T-cell (primary cell): ENCODE measurements around the gene TBCE. TPM values are rescaled to one million over a fixed set of nuclear protein-coding genes. Genes with fewer than 3 reads are reported as not detected.

ENCODE experiments used
- ATAC-seq, 4 experiments: fragments of 200-7000 bp in 3 of 4; fragments of 150-1000 bp in 1 of 4; cut with Tn5 transposase; replicated peaks in 1 of 4; 1 replicate in 3 of 4; 2 replicates in 1 of 4; pipeline ENCODE4 v1.10.0; 2021; ENCODE audit warnings: moderate library complexity in 3 of 4, mild to moderate bottlenecking in 2 of 4, moderate number of reproducible peaks in 1 of 4
- CTCF ChIA-PET, 2 donors: fragments of 300-600 bp; sonication (Branson Sonifier 250); formaldehyde crosslinking; loops; one replicate each; lab custom pipeline; 2022; ENCODE audit warnings: antibody characterized with exemption in 2 of 2; lab: Charles Lee
- POLR2A ChIA-PET, 2 donors: fragments of 300-600 bp; sonication (Branson Sonifier 250); formaldehyde crosslinking; loops; one replicate each; lab custom pipeline; 2022; ENCODE audit warnings: antibody characterized with exemption in 2 of 2; lab: Charles Lee
- DNase-seq, 35 experiments: peaks; one replicate each; pipeline versions ENCODE4 v3.0.0 to v3.0.0-alpha.2; 2013 to 2023
- H3K27ac ChIP-seq: one replicate; pipeline ENCODE4 v1.5.1; 2013; ENCODE audit warnings: low read length
- H3K27me3 ChIP-seq, 2 experiments: replicated peaks in 1 of 2; 1 replicate in 1 of 2; 2 replicates in 1 of 2; pipeline versions ENCODE4 v1.6.1 to v1.7.0; 2013; ENCODE audit warnings: low read length in 1 of 2, mixed read lengths in 1 of 2; ENCODE audit not compliant: control insufficient read depth in 2 of 2, insufficient read depth in 2 of 2; ENCODE audit errors: extremely low read depth in 1 of 2
- H3K36me3 ChIP-seq, 2 donors: 1 replicate in 1 of 2; 2 replicates in 1 of 2; pipeline versions ENCODE4 v1.6.1 to v1.7.0; 2013; ENCODE audit warnings: low read length in 1 of 2; ENCODE audit not compliant: control insufficient read depth in 2 of 2, insufficient read depth in 1 of 2; ENCODE audit errors: extremely low read depth in 1 of 2
- H3K4me1 ChIP-seq, 2 experiments: 1 replicate in 1 of 2; 2 replicates in 1 of 2; pipeline versions ENCODE4 v1.6.1 to v1.7.0; 2013; ENCODE audit warnings: low read length in 2 of 2, mixed read lengths in 1 of 2; ENCODE audit not compliant: insufficient read depth in 2 of 2, control insufficient read depth in 1 of 2; ENCODE audit errors: extremely low read depth in 1 of 2
- H3K4me3 ChIP-seq, 2 donors: 1 replicate in 1 of 2; 2 replicates in 1 of 2; pipeline versions ENCODE4 v1.5.1 to v1.7.0; 2013; ENCODE audit warnings: mild to moderate bottlenecking in 2 of 2, low read length in 1 of 2, moderate library complexity in 1 of 2; ENCODE audit not compliant: control insufficient read depth in 1 of 2; ENCODE audit errors: extremely low read depth in 1 of 2
- H3K9me3 ChIP-seq: 2 replicates; pipeline ENCODE4 v1.7.0; 2013
- H3K27ac Mint-ChIP-seq, 2 donors: one replicate each; pipeline ENCODE4 v1.8.0; 2020 to 2021; ENCODE audit warnings: mild to moderate bottlenecking in 2 of 2, mixed read lengths in 2 of 2
- H3K27me3 Mint-ChIP-seq, 2 donors: one replicate each; pipeline ENCODE4 v1.8.0; 2021 to 2022; ENCODE audit warnings: mixed read lengths in 2 of 2
- H3K36me3 Mint-ChIP-seq: one replicate; pipeline ENCODE4 v1.8.0; 2021; ENCODE audit warnings: mixed read lengths
- H3K4me1 Mint-ChIP-seq, 3 donors: one replicate each; pipeline ENCODE4 v1.8.0; 2020 to 2022; ENCODE audit warnings: mixed read lengths in 3 of 3, mild to moderate bottlenecking in 1 of 3
- H3K4me3 Mint-ChIP-seq, 3 donors: one replicate each; pipeline ENCODE4 v1.8.0; 2020 to 2022; ENCODE audit warnings: mild to moderate bottlenecking in 3 of 3, mixed read lengths in 3 of 3, moderate library complexity in 3 of 3
- H3K9me3 Mint-ChIP-seq, 3 donors: one replicate each; pipeline ENCODE4 v1.8.0; 2020 to 2022; ENCODE audit warnings: mixed read lengths in 3 of 3
- WGBS: methylation state at CpG from one replicate; pipeline ENCODE4 v1.1.5; 2013; ENCODE audit warnings: missing lambda C conversion rate; ENCODE audit not compliant: insufficient coverage; 5-methylcytosine and 5-hydroxymethylcytosine counted together
- total RNA-seq, 35 experiments: library from RNA in 6 of 35; stranded (reverse) in 6 of 35; fragments of 120-200 nt in 1 of 35; gene quantifications; one replicate each; pipeline versions ENCODE4 v1.2.1 to v1.2.4 and lab custom pipeline; 2013 to 2026

Gene TBCE
- total RNA-seq, 5 donors from 2014 or later (not counting 1 experiment from before 2014, with no cell fraction given): 15.6 to 21.5 (median 18.6) TPM

- ATAC-seq (no peak), DNase-seq (no peak)
- H3K27ac ChIP-seq: no peak overlapping the region
- no peaks in the 10 kb centered on the region for H3K9me3 ChIP-seq
- WGBS: 86% methylated on average over 4 of the region's 13 CpGs
- peaks cover 19 to 34% (median 22%) of the 10 kb centered on the region in 3 donors for H3K4me1 Mint-ChIP-seq
- H3K36me3 ChIP-seq: peaks cover 0 to 8% of the 10 kb centered on the region in 2 donors
- no peak overlapping the region for H3K4me3 Mint-ChIP-seq
- peaks cover 12% of the 10 kb centered on the region for H3K36me3 Mint-ChIP-seq
- H3K27me3 Mint-ChIP-seq: no peaks in the 10 kb centered on the region
- peaks cover 0 to 20% of the 10 kb centered on the region in 2 experiments for H3K4me1 ChIP-seq
- H3K9me3 Mint-ChIP-seq: no peaks in the 10 kb centered on the region
- POLR2A ChIA-PET: no interaction called here
- CTCF ChIA-PET: interaction anchor here (0.6 to 1.0 kb wide), 2 partner anchors 10 to 328 kb away, joined by 4 to 5 read pairs; no protein-coding TSS in a partner anchor
- no peaks in the 10 kb centered on the region for H3K27me3 ChIP-seq
- no peak overlapping the region for H3K4me3 ChIP-seq
- H3K27ac Mint-ChIP-seq: no peak overlapping the region
Observed at GRCh38 chr1:235426680-235427079, 59.5 kb downstream of the TBCE start.

GRCh38 chr1:235427447-235427846, 60.2 kb downstream of the TBCE start:
- Mint-ChIP-seq H3K4me3 (no peak overlapping the region), H3K27me3 (no peaks in the 10 kb centered on the region), H3K4me1 (peaks cover 14 to 30% (median 19%) of the 10 kb centered on the region in 3 donors), H3K27ac (no peak overlapping the region), H3K36me3 (peaks cover 13% of the 10 kb centered on the region), H3K9me3 (no peaks in the 10 kb centered on the region)
- peaks cover 2 to 8% of the 10 kb centered on the region in 2 donors for H3K36me3 ChIP-seq
- ATAC-seq (no peak), DNase-seq (no peak)
- whole genome bisulfite sequencing: 93% methylated on average over 3 of the region's 4 CpGs
- ChIA-PET POLR2A (no interaction called here), CTCF (interaction anchor here (0.6 to 1.0 kb wide), 3 partner anchors 11 to 328 kb away, joined by 4 to 5 read pairs (median 5); no protein-coding TSS in a partner anchor)
- no peak overlapping the region for H3K4me3 ChIP-seq
- peaks cover 0 to 16% of the 10 kb centered on the region in 2 experiments for H3K4me1 ChIP-seq
- H3K27ac ChIP-seq: no peak overlapping the region
- no peaks in the 10 kb centered on the region for H3K9me3 ChIP-seq
- H3K27me3 ChIP-seq: no peaks in the 10 kb centered on the region

DNA sequence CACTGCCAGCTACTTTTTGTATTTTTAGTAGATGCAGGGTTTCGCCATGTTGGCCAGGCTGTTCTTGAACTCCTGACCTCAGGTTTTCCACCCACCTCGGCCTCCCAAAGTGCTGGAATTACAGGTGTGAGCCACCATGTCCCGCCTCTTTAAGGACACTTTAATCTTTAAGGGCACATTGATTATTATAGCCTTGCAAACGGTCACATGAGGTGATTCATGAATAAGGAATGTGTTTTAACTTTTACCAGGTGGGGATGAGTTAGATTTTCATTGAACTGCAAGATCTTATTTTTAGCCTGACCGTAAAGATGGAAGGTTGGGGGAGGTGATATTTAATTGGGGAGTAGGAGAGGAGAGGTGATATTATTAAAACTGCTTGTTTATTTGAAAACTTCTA, 61.9 kb downstream of the TBCE start:
- no peaks in the 10 kb centered on the region for H3K27me3 Mint-ChIP-seq
- CTCF ChIA-PET: interaction anchor here in 1 of 2 donors (0.6 kb wide), 1 partner anchor 322 kb away, joined by 5 read pairs; no protein-coding TSS in a partner anchor

GRCh38 chr1:235430991-235431390, 63.8 kb downstream of the TBCE start:
- peaks cover 0 to 3% (median 0%) of the 10 kb centered on the region in 3 donors for H3K4me1 Mint-ChIP-seq
- ChIA-PET POLR2A (interaction anchor here in 1 of 2 donors (0.7 kb wide), 1 partner anchor 1152 kb away, joined by 5 read pairs; no protein-coding TSS in a partner anchor), CTCF (interaction anchor here in 1 of 2 donors (0.7 kb wide), 1 partner anchor 1299 kb away, joined by 3 read pairs; no protein-coding TSS in a partner anchor)
- Histone ChIP-seq H3K4me1 (no peaks in the 10 kb centered on the region), H3K9me3 (no peaks in the 10 kb centered on the region), H3K36me3 (peaks cover 2 to 20% of the 10 kb centered on the region in 2 donors), H3K27me3 (no peaks in the 10 kb centered on the region), H3K4me3 (no peak overlapping the region), H3K27ac (no peak overlapping the region)
- no peaks in the 10 kb centered on the region for H3K27me3 Mint-ChIP-seq
- DNase-seq (no peak), ATAC-seq (no peak)
- H3K36me3 Mint-ChIP-seq: peaks cover 17% of the 10 kb centered on the region
- 98% methylated on average over 6 of the region's 6 CpGs for WGBS
- H3K27ac Mint-ChIP-seq: no peak overlapping the region
- no peak overlapping the region for H3K4me3 Mint-ChIP-seq
- no peaks in the 10 kb centered on the region for H3K9me3 Mint-ChIP-seq

More for the DNA sequence above, 61.9 kb downstream of the TBCE start:
- H3K4me1 Mint-ChIP-seq: peaks cover 0 to 15% (median 3%) of the 10 kb centered on the region in 3 donors
- H3K36me3 Mint-ChIP-seq: peaks cover 14% of the 10 kb centered on the region
- H3K4me3 Mint-ChIP-seq: no peak overlapping the region
- Histone ChIP-seq H3K27me3 (no peaks in the 10 kb centered on the region), H3K27ac (no peak overlapping the region), H3K9me3 (no peaks in the 10 kb centered on the region), H3K4me3 (no peak overlapping the region), H3K36me3 (peaks cover 2 to 12% of the 10 kb centered on the region in 2 donors), H3K4me1 (peaks cover 0 to under 1% of the 10 kb centered on the region in 2 experiments)
- 100% methylated on average over 4 of the region's 5 CpGs for WGBS
- no peaks in the 10 kb centered on the region for H3K9me3 Mint-ChIP-seq
- no peak overlapping the region for H3K27ac Mint-ChIP-seq
- POLR2A ChIA-PET: no interaction called here
- DNase-seq (no peak), ATAC-seq (no peak)

DNA sequence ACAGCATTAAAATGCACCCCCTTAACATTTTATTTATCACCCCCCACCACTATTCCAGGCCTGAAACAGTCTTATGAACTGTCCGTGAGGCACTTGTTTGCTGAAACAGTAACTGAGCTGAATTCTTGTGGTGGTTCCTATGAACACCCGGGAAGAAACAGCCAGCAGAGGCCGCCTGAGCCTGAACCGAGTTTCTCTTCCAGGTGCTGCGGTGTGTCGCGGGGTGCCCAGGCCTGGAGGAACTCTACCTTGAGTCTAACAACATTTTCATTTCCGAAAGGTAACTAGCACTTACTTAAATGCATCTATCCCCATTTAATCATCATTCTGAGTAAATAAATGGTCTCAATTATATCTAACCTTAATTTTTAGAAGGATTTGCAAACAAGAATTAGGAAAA, 66.8 kb downstream of the TBCE start:
- H3K4me1 Mint-ChIP-seq: no peaks in the 10 kb centered on the region
- no peak overlapping the region for H3K4me3 ChIP-seq
- no peak overlapping the region for H3K4me3 Mint-ChIP-seq
- H3K9me3 Mint-ChIP-seq: no peaks in the 10 kb centered on the region
- no peak overlapping the region for H3K27ac ChIP-seq
- ChIA-PET POLR2A (interaction anchor here in 1 of 2 donors (0.5 kb wide), 1 partner anchor 10 kb away, joined by 13 read pairs; no protein-coding TSS in a partner anchor), CTCF (no interaction called here)
- peaks cover 2 to 41% of the 10 kb centered on the region in 2 donors for H3K36me3 ChIP-seq
- H3K9me3 ChIP-seq: no peaks in the 10 kb centered on the region
- no peaks in the 10 kb centered on the region for H3K4me1 ChIP-seq
- no peaks in the 10 kb centered on the region for H3K27me3 ChIP-seq
- DNase-seq (no peak), ATAC-seq (no peak)
- no peaks in the 10 kb centered on the region for H3K27me3 Mint-ChIP-seq
- peaks cover 26% of the 10 kb centered on the region for H3K36me3 Mint-ChIP-seq
- no peak overlapping the region for H3K27ac Mint-ChIP-seq
- WGBS: 100% methylated on average over 2 of the region's 8 CpGs

- Histone ChIP-seq H3K36me3 (peaks cover 10 to 67% of the 10 kb centered on the region in 2 donors), H3K27me3 (no peaks in the 10 kb centered on the region), H3K9me3 (no peaks in the 10 kb centered on the region), H3K4me3 (no peak overlapping the region), H3K4me1 (no peaks in the 10 kb centered on the region), H3K27ac (no peak overlapping the region)
- ChIA-PET CTCF (no interaction called here), POLR2A (no interaction called here)
- no peaks in the 10 kb centered on the region for H3K9me3 Mint-ChIP-seq
- ATAC-seq: no peak
- H3K36me3 Mint-ChIP-seq: peaks cover 41% of the 10 kb centered on the region
- H3K4me3 Mint-ChIP-seq: no peak overlapping the region
- no peak overlapping the region for H3K27ac Mint-ChIP-seq
- H3K4me1 Mint-ChIP-seq: no peaks in the 10 kb centered on the region
- DNase-seq: no peak
- H3K27me3 Mint-ChIP-seq: no peaks in the 10 kb centered on the region
- WGBS: 100% methylated on average over 3 of the region's 6 CpGs
Observed at GRCh38 chr1:235441159-235441685, 74.0 kb downstream of the TBCE start.
